GM21423 (cell line): ENCODE measurements around the gene TGOLN2.
"Not testable (repeated sequence)": the region's sequence is repeated elsewhere in the genome, so short reads cannot be mapped to it uniquely, and the experiment has no call there.

ENCODE experiments used
- ATAC-seq: cut with Tn5 transposase; IDR thresholded peaks from one replicate; pipeline ENCODE4 v1.9.1; 2021; ENCODE audit warnings: mild to moderate bottlenecking, moderate library complexity; ENCODE audit not compliant: unreplicated experiment

Gene TGOLN2

DNA sequence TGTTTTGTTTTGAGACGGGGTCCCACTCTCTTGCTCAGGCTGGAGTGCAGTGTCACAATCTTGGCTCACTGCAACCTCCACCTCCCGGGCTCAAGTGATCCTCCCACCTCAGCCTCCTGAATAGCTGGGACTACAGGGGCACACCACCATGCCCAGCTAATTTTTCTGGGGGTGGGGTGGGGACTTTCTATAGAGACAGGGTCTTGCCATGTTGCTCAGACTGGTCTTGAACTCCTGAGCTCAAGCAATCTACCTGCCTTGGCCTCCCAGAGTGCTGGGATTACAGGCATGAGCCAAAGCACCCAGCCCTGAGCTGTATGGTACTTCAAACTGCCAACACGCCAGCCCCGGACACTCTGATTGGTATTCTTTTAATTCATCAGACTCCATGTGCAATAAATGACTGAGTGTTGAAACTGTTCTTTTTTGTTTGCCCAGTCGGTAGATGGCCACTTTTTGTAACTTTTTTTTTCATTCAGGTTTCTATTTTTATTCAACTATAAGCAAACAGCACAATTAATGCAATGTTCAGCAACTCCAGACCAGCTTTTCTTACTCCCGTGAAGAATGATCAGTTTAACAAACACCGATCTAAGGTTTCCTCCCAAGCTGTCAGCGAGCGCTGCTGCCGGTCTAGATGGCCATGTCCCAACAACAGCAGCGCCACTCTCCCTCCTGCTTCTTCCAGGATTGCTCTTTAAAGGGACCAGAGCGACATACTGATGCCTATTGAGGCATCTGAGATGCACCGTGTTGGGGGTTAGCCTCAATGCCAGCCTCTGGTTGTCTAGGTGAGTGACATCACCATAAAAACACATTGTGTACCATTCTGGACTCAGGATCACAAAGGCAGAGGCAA, 12.5 kb upstream of the TGOLN2 start:
- no peak for ATAC-seq

- ATAC-seq = no peak
Measured at GRCh38 chr2:85334928-85335327, 7.1 kb upstream of the TGOLN2 start.

GRCh38 chr2:85333877-85334276, 6.1 kb upstream of the TGOLN2 start:
- ATAC-seq = not testable (repeated sequence)

- no peak for ATAC-seq
Measured at GRCh38 chr2:85330839-85331636, 3.2 kb upstream of the TGOLN2 start.

- ATAC-seq = not testable (repeated sequence)
Measured at GRCh38 chr2:85329701-85330100, 1.9 kb upstream of the TGOLN2 start.

GRCh38 chr2:85329181-85329651, 1.4 kb upstream of the TGOLN2 start:
- no peak for ATAC-seq

GRCh38 chr2:85327160-85327821, 498 bp downstream of the TGOLN2 start:
- peak; percentile 30 for ATAC-seq

GRCh38 chr2:85326406-85327159, 1.2 kb downstream of the TGOLN2 start:
- no peak for ATAC-seq

DNA sequence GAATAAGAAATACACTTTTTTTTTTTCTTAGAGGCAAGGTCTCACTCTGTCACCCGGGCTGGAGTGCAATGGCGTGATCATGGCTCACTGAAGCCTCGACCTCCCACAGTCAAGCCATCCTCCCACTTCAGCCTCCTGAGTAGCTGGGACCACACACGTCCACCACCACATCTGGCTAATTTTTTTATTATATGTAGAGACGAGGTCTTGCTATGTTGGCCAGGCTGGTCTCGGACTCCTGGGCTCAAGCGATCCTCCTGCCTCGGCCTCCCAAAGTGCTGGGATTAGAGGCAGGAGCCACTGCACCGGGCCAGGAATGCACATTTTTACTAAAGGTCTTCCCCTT, 2.4 kb downstream of the TGOLN2 start:
- ATAC-seq = no peak

DNA sequence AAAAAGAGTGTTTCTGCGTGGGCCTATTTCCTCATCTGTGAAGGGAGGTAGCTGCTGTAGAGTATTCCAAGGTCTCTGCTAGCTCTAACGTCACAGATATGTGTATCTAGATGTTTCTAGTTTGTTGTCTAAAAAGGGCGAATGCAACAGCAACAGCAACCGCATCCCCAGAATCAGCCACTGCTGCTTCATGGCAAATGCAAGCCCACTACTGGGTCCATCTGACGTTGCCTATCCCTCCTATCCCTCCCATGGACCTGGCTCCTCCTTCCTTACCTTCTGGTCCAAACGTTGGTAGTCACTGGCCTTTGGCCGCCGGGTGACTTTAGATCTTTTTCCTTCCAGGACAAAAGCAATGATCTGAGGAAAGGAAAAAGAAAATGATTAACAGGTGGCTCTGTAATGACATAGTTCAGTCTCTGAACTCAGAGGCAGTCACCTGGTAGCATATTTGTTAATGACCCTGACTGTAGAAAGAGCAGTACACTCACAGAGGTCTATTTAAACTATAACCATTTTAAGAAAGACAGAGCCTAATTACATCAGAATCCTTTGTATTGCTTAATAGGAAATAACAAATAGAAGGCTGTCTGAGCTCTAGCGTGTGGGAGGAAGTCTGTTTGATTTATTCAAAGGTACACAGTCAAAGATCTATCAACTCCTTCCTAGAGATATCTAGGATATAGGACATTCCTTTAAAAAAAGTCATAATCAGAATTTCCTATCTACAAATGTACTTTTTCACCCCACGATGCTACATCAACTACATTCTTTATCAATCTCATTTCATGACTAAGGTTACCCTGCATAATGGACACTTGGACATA, 2.9 kb downstream of the TGOLN2 start:
- ATAC-seq = no peak

DNA sequence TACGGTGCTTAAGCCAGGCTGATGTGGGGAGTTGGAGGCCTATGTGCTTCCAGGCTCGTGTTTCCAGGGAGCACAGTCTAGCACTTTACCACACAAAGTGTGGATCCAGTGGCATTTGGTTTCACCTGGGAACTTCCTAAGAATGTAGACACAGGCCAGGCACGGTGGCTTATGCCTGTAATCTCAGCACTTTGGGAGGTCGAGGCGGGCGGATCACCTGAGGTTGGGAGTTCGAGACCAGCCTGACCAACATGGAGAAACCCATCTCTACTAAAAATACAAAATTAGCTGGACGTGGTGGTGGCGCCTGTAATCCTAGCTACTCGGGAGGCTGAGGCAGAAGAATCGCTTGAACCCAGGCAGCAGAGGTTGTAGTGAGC, 3.8 kb downstream of the TGOLN2 start:
- not testable (repeated sequence) for ATAC-seq

- no peak for ATAC-seq
Measured at GRCh38 chr2:85323351-85323987, 4.3 kb downstream of the TGOLN2 start.

DNA sequence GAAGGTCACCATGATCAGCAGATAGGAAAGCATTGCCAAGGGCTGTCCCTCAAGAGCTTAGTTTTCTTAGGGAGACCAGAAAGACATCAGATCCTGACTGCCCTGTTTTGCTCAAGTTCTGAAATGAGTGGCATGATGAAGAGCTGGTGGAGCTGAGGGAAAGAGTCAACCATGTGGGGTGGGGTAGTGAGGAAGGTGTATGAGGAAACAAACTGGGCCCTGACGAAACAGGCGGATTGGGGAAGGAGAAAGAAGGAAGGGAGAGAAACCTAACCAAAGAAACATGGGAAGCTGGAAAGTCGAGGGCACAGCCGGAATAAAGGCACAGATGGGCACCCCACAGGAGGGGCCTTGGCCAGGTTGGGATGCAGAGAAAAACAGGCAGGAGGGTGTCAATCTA, 8.0 kb downstream of the TGOLN2 start:
- ATAC-seq = no peak

- no peak for ATAC-seq
Measured at GRCh38 chr2:85318222-85319074, 9.3 kb downstream of the TGOLN2 start.

- ATAC-seq = not testable (repeated sequence)
Measured at GRCh38 chr2:85315921-85316320, 11.9 kb downstream of the TGOLN2 start.

DNA sequence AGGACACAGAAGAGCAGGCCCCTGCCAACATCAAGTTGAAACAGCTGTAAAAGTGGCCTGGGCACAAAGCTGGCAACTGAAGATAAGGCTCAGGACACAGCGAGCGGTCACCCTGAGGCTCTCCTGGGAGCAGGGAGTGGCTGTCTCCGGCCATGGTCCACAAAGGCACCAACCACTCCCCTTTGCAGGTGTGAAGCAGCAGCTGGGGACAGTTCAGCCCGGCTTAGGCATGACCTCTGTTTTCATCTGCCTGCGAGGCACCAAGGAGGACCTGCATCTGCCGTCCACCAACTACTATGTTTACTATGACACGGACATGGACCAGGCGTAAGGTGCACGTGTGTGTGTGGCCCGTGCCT, 12.9 kb downstream of the TGOLN2 start:
- no peak for ATAC-seq

GRCh38 chr2:85312404-85312803, 15.4 kb downstream of the TGOLN2 start:
- ATAC-seq = no peak

DNA sequence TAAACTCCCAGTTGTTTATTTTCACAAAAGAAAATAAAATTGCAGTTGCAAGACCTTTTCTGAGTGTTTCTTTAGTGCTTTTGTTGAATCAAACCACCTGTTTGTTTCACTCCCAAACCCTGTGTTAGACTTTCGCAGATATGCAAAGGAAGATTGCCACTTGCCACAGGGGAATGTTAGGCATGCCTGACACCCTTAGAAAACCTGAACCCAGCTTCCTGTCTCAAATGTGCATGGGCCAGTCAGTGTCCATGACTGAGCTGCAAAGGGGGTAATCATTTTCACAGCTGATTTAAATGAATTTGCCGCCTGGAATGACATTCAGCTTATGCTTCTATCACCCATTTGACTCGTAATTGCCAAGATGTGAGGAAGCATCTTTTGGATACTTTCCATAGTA, 17.5 kb downstream of the TGOLN2 start:
- no peak for ATAC-seq
